Loucy (cell line): ENCODE measurements around the gene HUNK.

Source experiments
- H2AFZ ChIP-seq: fragments of 200-600 bp; sonication (generic); 2 replicates; pipeline ENCODE4 v1.6.0; 2016; ENCODE audit warnings: antibody characterized with exemption, mild to moderate bottlenecking, low read length, moderate library complexity
- H3F3A ChIP-seq: fragments of 200-600 bp; 2 replicates; pipeline ENCODE4 v1.6.0; 2016; ENCODE audit warnings: antibody characterized with exemption, low read depth, mild to moderate bottlenecking
- H3K27me3 ChIP-seq: fragments of 200-600 bp; sonication (generic); 2 replicates; pipeline ENCODE4 v1.6.1; 2014; ENCODE audit warnings: low read length, mild to moderate bottlenecking; ENCODE audit not compliant: insufficient read depth, poor library complexity, severe bottlenecking
- H3K36me3 ChIP-seq: fragments of 200-600 bp; sonication (generic); 2 replicates; pipeline ENCODE4 v1.6.1; 2016; ENCODE audit warnings: low read length; ENCODE audit not compliant: insufficient read depth
- H3K4me1 ChIP-seq: fragments of 200-600 bp; sonication (generic); 2 replicates; pipeline ENCODE4 v1.5.1; 2014; ENCODE audit warnings: low read length, mild to moderate bottlenecking; ENCODE audit not compliant: insufficient read depth, poor library complexity, severe bottlenecking
- H3K4me2 ChIP-seq: fragments of 200-600 bp; sonication (generic); 2 replicates; pipeline ENCODE4 v1.6.0; 2014; ENCODE audit warnings: antibody characterized with exemption, low read length, low read depth, mild to moderate bottlenecking; ENCODE audit not compliant: poor library complexity, severe bottlenecking
- H3K4me3 ChIP-seq: fragments of 200-600 bp; sonication (generic); 2 replicates; pipeline ENCODE4 v1.5.1; 2014; ENCODE audit warnings: low read length, mild to moderate bottlenecking, mixed read lengths; ENCODE audit not compliant: poor library complexity, severe bottlenecking
- H3K79me2 ChIP-seq: fragments of 200-600 bp; sonication (generic); 2 replicates; pipeline ENCODE4 v1.6.1; 2014; ENCODE audit warnings: low read length; ENCODE audit not compliant: insufficient read depth
- H3K9ac ChIP-seq: fragments of 200-600 bp; sonication (generic); 2 replicates; pipeline ENCODE4 v1.6.0; 2014; ENCODE audit warnings: mild to moderate bottlenecking, low read depth, low read length, moderate library complexity; ENCODE audit not compliant: poor library complexity, severe bottlenecking
- H3K9me2 ChIP-seq: fragments of 200-600 bp; sonication (generic); replicated peaks from 2 replicates; pipeline ENCODE4 v1.6.1; 2016; ENCODE audit warnings: low read depth, low read length, mixed read lengths
- H3K9me3 ChIP-seq: fragments of 200-600 bp; sonication (generic); 2 replicates; pipeline ENCODE4 v1.6.1; 2014; ENCODE audit warnings: mild to moderate bottlenecking, antibody characterized with exemption, low read length, low read depth; ENCODE audit not compliant: insufficient read depth
- H4K20me1 ChIP-seq: fragments of 200-600 bp; sonication (generic); 2 replicates; pipeline ENCODE4 v1.6.0; 2014; ENCODE audit warnings: antibody characterized with exemption, low read length, mild to moderate bottlenecking; ENCODE audit not compliant: insufficient read depth, poor library complexity, severe bottlenecking
- EZH2phosphoT487 ChIP-seq: fragments of 200-600 bp; IDR thresholded peaks from 2 replicates; pipeline ENCODE4 v1.6.1; 2018; ENCODE audit warnings: antibody characterized with exemption, mild to moderate bottlenecking, moderate library complexity, borderline replicate concordance
- TF ChIP-seq, protein P1 (sequence below): fragments of 200-600 bp; sonication (generic); conservative IDR thresholded peaks from 2 replicates; pipeline ENCODE4 v1.5.1; 2014; ENCODE audit warnings: mild to moderate bottlenecking, antibody characterized with exemption, low read length

The HUNK gene

DNA sequence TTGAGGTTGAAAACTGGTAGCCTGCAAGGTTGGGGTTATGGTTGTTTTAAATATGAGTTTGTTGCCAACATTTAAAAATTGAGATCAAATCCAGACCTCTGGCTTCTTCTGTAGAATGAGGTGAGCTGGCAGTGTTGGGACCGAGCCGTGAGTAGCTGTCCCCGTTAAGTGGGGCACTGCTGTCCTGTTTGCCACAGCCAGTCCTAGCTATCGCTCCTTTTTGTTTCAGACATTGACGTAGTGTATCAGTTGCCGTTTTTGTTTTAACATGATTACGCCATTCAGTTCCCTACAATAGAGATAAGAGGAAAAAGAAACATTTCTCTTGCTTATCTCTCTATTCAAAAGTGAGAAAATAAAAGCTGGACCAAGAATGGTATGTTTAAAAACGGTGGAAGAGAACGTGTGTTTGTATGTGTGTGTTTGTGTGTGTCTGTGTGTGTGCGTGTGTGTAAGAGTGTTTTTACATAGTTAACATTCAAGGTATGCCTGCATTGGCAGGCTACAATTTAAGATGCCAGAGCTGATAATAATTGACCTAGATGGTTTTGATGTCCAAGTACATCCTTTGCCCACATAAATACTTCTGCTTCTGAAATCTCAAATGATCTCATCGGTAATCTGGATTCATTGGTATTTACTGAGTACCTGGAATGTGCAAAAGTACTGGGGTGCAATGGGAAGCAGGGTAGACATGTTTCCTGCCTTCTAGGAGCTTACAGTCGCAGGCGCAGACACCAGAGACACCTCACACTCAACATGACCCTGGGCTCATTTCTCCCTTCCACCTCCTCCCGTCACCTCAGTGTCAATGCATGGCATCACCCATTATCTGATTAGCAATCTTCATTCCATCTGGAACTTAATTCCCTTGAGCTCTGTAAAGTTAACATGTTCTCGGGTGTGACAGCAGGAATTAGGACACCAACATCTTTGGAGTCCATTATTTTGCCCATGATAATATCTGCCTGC, 65.8 kb downstream of the HUNK start:
- H3K4me2 ChIP-seq = no peak overlapping the region

GRCh38 chr21:31941694-31942093, 68.9 kb downstream of the HUNK start:
- H3K9me2 ChIP-seq = no peaks in the 10 kb centered on the region
- H4K20me1 ChIP-seq = no peaks in the 10 kb centered on the region
- H3K36me3 ChIP-seq = no peaks in the 10 kb centered on the region

More for the DNA sequence above, 65.8 kb downstream of the HUNK start:
- H4K20me1 ChIP-seq = no peaks in the 10 kb centered on the region
- H2AFZ ChIP-seq = no peak overlapping the region
- no peaks in the 10 kb centered on the region for H3K79me2 ChIP-seq
- no peak overlapping the region for H3K9ac ChIP-seq
- no peak overlapping the region for H3K4me3 ChIP-seq
- H3K9me2 ChIP-seq = no peaks in the 10 kb centered on the region
- TF ChIP-seq EZH2phosphoT487 = no peak
- TF ChIP-seq, protein P1, sequence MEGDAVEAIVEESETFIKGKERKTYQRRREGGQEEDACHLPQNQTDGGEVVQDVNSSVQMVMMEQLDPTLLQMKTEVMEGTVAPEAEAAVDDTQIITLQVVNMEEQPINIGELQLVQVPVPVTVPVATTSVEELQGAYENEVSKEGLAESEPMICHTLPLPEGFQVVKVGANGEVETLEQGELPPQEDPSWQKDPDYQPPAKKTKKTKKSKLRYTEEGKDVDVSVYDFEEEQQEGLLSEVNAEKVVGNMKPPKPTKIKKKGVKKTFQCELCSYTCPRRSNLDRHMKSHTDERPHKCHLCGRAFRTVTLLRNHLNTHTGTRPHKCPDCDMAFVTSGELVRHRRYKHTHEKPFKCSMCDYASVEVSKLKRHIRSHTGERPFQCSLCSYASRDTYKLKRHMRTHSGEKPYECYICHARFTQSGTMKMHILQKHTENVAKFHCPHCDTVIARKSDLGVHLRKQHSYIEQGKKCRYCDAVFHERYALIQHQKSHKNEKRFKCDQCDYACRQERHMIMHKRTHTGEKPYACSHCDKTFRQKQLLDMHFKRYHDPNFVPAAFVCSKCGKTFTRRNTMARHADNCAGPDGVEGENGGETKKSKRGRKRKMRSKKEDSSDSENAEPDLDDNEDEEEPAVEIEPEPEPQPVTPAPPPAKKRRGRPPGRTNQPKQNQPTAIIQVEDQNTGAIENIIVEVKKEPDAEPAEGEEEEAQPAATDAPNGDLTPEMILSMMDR = no peak
- H3K36me3 ChIP-seq = no peaks in the 10 kb centered on the region
- H3K27me3 ChIP-seq = no peaks in the 10 kb centered on the region
- H3K4me1 ChIP-seq = no peaks in the 10 kb centered on the region
- H3K9me3 ChIP-seq = peaks cover 6% of the 10 kb centered on the region; the same call in 1 of the 2 replicates
- H3F3A ChIP-seq = no peaks in the 10 kb centered on the region

DNA sequence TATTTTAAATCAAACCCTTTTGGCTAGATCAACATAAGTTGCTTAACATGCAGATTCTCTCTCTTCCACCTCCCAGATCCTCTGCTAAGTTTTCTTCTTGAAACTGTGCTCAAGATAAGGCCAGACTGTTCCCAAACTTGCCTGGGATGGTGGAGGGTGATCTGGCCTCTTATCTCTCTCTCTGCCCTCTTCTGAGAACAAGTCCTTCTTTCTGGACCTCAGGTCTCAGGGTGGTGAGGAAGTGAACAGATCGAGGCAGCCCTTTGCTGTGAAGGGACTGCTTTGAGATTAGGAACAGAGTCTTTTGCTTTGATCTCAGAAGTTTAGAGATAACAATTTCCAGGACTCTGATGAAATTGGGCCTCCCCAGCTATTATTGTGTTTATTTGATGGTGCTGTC, 70.7 kb downstream of the HUNK start:
- Histone ChIP-seq H4K20me1 (no peaks in the 10 kb centered on the region), H3K4me2 (no peak overlapping the region), H3K9me3 (peaks cover 10% of the 10 kb centered on the region; the same call in 1 of the 2 replicates), H2AFZ (no peak overlapping the region), H3K9me2 (no peaks in the 10 kb centered on the region), H3K27me3 (no peaks in the 10 kb centered on the region), H3K9ac (no peak overlapping the region), H3F3A (no peaks in the 10 kb centered on the region), H3K36me3 (no peaks in the 10 kb centered on the region), H3K4me1 (no peaks in the 10 kb centered on the region), H3K79me2 (no peaks in the 10 kb centered on the region), H3K4me3 (no peak overlapping the region)
- TF ChIP-seq EZH2phosphoT487 = no peak
- TF ChIP-seq, protein P1 = no peak

More at GRCh38 chr21:31941694-31942093, 68.9 kb downstream of the HUNK start:
- H3K4me1 ChIP-seq = no peaks in the 10 kb centered on the region
- no peak overlapping the region for H2AFZ ChIP-seq
- no peak for TF ChIP-seq EZH2phosphoT487
- TF ChIP-seq, protein P1 = no peak
- no peak overlapping the region for H3K9ac ChIP-seq
- no peak overlapping the region for H3K4me2 ChIP-seq
- no peaks in the 10 kb centered on the region for H3F3A ChIP-seq
- H3K27me3 ChIP-seq = no peaks in the 10 kb centered on the region
- no peak overlapping the region for H3K4me3 ChIP-seq
- H3K79me2 ChIP-seq = no peaks in the 10 kb centered on the region
- peaks cover 6% of the 10 kb centered on the region; the same call in 1 of the 2 replicates for H3K9me3 ChIP-seq
